Dendritic cell treated with granulocyte-macrophage colony-stimulating factor and Interleukin-4, amounts not matched to agents 40 ng/mL and 50 ng/mL, for 4 days (primary cell): Measurements from ENCODE around the gene PBX2.

ENCODE experiments used
- H3K27ac Mint-ChIP-seq: one replicate; pipeline ENCODE4 v1.8.0; 2022; ENCODE audit warnings: mild to moderate bottlenecking, mixed read lengths
- H3K27me3 Mint-ChIP-seq: one replicate; pipeline ENCODE4 v1.8.0; 2022; ENCODE audit warnings: mild to moderate bottlenecking, mixed read lengths
- H3K36me3 Mint-ChIP-seq: one replicate; pipeline ENCODE4 v1.8.0; 2022; ENCODE audit warnings: low read depth, mixed read lengths
- H3K4me1 Mint-ChIP-seq: one replicate; pipeline ENCODE4 v1.8.0; 2022; ENCODE audit warnings: low read depth, mixed read lengths
- H3K4me3 Mint-ChIP-seq: one replicate; pipeline ENCODE4 v1.8.0; 2022; ENCODE audit warnings: mild to moderate bottlenecking, moderate library complexity, mixed read lengths
- H3K9me3 Mint-ChIP-seq: one replicate; pipeline ENCODE4 v1.8.0; 2022; ENCODE audit warnings: mixed read lengths
- intact Hi-C: fragments of 100-400 bp; cut with micrococcal nuclease; formaldehyde crosslinking; loops from one replicate; pipeline ENCODE4 v1.15.0; 2022

Gene PBX2

GRCh38 chr6:32166411-32167061, 23.5 kb downstream of the PBX2 start:
- intact Hi-C loops = no loop called here
- Mint-ChIP-seq H3K36me3 (peaks cover 62% of the 10 kb centered on the region), H3K9me3 (no peaks in the 10 kb centered on the region), H3K4me1 (peaks cover 6% of the 10 kb centered on the region), H3K27ac (no peak overlapping the region), H3K27me3 (no peaks in the 10 kb centered on the region), H3K4me3 (no peak overlapping the region)

DNA sequence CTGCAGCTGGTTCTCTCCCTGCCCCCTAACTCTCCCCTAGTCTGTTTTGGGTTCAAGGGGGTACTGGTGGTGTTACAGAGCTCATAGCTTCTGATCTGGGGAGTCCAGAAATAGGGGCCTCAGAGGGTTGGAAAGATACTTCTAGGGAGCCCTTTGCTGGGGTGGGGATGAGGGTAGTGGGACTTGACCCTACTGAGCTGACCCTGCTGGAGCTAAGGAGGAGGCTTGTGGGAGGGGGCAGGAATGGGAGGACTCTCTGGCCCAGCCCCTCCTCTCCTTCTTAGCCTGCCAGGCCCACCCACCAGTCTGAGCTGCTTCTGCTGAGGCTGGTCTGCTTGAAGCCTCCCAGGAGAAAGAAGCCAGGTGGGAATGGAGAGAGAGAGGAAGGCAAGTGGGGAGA, 25.7 kb downstream of the PBX2 start, which contains the start of gene EGFL8:
EGFL8 (plus strand) TSS at position 301 of the 400 bp plus-strand sequence. CDS start 1,571 bp downstream, outside the sequence.
- H3K27me3 Mint-ChIP-seq = no peaks in the 10 kb centered on the region
- peaks cover 40% of the 10 kb centered on the region for H3K36me3 Mint-ChIP-seq
- intact Hi-C loops = no loop called here
- H3K4me1 Mint-ChIP-seq = no peaks in the 10 kb centered on the region
- H3K27ac Mint-ChIP-seq = no peak within 1 kb of the TSS
- H3K4me3 Mint-ChIP-seq = no peak within 1 kb of the TSS
- no peaks in the 10 kb centered on the region for H3K9me3 Mint-ChIP-seq

DNA sequence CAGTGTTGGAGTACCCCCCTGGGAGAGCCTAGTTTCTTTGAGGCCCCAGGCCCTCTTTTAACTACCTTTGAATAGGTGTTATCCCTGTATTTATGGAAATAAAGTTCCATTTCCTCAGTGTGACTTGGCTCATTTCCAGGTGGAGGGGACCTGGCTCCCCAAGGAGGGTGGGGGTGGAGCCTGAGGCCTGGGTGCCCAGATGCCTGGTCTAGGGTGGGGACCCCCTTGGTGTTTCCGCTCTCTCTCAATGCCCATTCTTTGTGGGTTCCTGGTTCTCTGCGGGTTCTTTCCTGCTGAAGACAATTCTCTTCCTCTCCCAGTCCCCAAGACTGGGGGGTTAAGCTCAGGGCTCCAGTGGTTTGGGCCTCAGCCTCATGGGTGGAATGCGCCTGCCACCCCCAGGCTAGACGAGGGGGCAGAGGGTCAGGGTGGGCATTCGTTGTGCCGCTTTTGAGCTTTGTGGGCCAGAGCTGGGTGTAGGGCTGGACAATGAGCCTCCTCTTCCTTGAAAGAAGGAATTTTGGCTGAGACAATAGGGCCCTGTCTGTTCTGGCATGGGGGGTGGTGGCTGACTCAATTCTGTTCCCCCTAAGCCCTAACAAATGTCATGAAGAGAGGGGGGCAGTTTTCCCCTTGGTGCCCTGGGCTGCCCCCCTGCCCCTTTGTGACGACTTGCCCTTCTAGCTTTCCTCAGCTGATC, 26.3 kb downstream of the PBX2 start:
- intact Hi-C loops = no loop called here

DNA sequence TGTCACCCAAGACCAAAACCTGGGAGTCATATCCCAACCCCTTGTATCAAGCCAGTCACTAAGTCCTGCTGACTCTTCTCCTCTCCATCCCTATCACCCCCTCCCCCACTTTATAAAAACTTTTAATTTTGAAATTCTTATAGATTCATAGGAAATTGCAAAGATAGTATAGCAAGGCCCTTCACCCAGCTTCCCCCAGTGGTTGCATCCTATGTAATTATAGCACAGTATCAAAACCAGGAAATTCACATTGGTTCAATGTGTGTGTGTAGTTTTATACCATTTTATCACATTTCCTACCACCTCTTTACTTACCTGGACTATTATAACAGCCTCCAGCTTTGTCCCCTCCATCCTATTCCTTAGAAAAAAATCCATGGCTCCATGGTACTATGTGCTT, 31.9 kb downstream of the PBX2 start:
- Mint-ChIP-seq H3K27me3 (peaks cover 25% of the 10 kb centered on the region), H3K27ac (no peak overlapping the region), H3K4me3 (no peak overlapping the region), H3K36me3 (no peaks in the 10 kb centered on the region), H3K4me1 (peaks cover 26% of the 10 kb centered on the region), H3K9me3 (no peaks in the 10 kb centered on the region)
- intact Hi-C loops = no loop called here

More for the DNA sequence above, 26.3 kb downstream of the PBX2 start:
- no peaks in the 10 kb centered on the region for H3K27me3 Mint-ChIP-seq
- peaks cover 34% of the 10 kb centered on the region for H3K36me3 Mint-ChIP-seq
- no peaks in the 10 kb centered on the region for H3K4me1 Mint-ChIP-seq
- no peaks in the 10 kb centered on the region for H3K9me3 Mint-ChIP-seq
- H3K4me3 Mint-ChIP-seq = no peak overlapping the region
- H3K27ac Mint-ChIP-seq = no peak overlapping the region

DNA sequence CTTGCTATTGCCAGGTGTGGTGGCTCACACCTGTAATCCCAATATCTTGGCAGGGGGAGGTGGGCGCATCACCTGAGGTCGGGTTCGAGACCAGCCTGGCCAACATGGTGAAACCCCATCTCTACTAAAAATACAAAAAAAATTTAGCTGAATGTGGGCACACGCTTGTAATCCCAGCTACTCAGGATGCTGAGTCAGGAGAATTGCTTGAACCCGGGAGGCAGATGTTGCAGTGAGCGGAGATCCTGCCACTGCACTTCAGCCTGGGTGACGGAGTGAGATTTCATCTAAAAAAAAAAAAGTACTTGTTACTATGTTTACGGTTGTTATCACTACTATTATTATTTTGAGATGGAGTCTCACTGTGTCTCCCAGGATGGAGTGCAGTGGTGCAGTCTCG, 33.1 kb downstream of the PBX2 start:
- Mint-ChIP-seq H3K27ac (no peak overlapping the region), H3K27me3 (peaks cover 36% of the 10 kb centered on the region), H3K9me3 (no peaks in the 10 kb centered on the region), H3K36me3 (no peaks in the 10 kb centered on the region), H3K4me3 (no peak overlapping the region), H3K4me1 (peaks cover 29% of the 10 kb centered on the region)
- intact Hi-C loops = no loop called here

DNA sequence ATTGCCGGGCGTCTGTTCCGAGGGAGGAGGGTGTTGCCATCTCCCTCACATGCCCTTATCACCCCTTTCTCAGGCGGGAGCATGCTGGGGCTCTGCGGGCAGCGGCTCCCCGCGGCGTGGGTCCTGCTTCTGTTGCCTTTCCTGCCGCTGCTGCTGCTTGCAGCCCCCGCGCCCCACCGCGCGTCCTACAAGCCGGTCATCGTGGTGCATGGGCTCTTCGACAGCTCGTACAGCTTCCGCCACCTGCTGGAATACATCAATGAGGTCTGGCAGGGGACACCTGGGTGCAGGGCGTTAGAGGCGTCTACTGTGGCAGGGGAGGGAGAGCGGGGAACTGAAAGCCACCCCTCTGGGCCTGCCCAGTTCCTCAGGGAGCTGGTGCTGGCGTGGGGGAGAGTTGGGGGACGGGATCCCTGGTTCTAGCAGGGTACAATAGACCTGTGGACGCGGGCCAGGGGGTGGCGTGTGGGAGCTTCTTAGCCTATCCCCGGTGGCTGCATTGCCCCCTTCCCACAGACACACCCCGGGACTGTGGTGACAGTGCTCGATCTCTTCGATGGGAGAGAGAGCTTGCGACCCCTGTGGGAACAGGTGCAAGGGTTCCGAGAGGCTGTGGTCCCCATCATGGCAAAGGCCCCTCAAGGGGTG, 35.4 kb downstream of the PBX2 start:
- intact Hi-C loops = no loop called here
- Mint-ChIP-seq H3K27ac (peak overlapping the region; percentile 61), H3K4me1 (peaks cover 35% of the 10 kb centered on the region), H3K36me3 (no peaks in the 10 kb centered on the region), H3K9me3 (no peaks in the 10 kb centered on the region), H3K4me3 (peak overlapping the region; percentile 86), H3K27me3 (peaks cover 56% of the 10 kb centered on the region)

- Mint-ChIP-seq H3K27me3 (peaks cover 64% of the 10 kb centered on the region), H3K36me3 (no peaks in the 10 kb centered on the region), H3K4me1 (peaks cover 39% of the 10 kb centered on the region), H3K27ac (peak within 1 kb of the TSS; percentile 61), H3K4me3 (peak within 1 kb of the TSS; percentile 86), H3K9me3 (no peaks in the 10 kb centered on the region)
- intact Hi-C loops = loop anchor here (1.0 kb wide), 1 partner anchor 27 kb away; no protein-coding TSS in a partner anchor
Observed at GRCh38 chr6:32153564-32154513, 36.2 kb downstream of the PBX2 start, which contains the start of gene PPT2. PPT2 (plus strand) TSS chr6:32154141; CDS start chr6:32154595, 454 bp downstream.

DNA sequence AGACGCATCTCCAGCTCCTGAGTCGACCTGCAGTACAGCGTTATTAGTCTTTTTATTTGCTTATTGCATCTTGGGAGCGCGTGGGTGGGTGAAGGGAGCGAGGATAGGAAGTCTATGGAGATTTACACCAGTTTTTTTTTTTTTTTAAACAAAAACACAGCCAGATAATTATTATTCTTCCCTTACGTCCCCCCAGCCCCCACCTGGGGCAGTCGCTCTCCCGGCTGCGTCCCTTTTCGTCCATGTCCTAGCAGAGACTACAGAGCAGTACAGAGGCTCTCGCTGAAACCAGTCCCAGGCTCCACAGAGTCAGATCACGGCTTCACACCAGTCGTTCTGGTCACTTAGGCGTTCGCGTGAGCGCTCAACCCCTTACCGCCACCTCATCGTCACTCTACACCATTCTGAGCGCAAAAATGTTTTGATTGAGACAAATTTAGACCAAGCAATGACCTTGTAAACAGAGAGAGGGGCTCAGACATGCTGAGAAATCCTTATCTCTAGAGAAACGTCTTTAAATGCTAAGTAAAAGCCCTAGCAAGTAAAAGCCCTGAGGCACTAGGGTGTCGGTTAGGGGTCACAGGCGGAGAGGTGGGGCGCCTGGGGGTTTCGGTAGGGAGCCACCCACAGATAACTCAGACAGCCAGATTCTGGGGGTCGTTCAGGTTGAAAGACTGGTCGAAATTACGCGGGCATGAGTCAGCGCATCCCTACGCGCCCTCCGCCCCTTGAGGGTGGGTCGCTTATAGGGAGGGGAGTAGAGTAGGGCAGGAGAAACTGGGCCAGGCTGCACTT, 37.0 kb downstream of the PBX2 start:
- Mint-ChIP-seq H3K36me3 (no peaks in the 10 kb centered on the region), H3K27ac (no peak overlapping the region), H3K4me1 (peaks cover 48% of the 10 kb centered on the region), H3K9me3 (no peaks in the 10 kb centered on the region), H3K4me3 (no peak overlapping the region), H3K27me3 (peaks cover 73% of the 10 kb centered on the region)
- intact Hi-C loops = loop anchor here (1.0 kb wide), 1 partner anchor 26 kb away; no protein-coding TSS in a partner anchor

DNA sequence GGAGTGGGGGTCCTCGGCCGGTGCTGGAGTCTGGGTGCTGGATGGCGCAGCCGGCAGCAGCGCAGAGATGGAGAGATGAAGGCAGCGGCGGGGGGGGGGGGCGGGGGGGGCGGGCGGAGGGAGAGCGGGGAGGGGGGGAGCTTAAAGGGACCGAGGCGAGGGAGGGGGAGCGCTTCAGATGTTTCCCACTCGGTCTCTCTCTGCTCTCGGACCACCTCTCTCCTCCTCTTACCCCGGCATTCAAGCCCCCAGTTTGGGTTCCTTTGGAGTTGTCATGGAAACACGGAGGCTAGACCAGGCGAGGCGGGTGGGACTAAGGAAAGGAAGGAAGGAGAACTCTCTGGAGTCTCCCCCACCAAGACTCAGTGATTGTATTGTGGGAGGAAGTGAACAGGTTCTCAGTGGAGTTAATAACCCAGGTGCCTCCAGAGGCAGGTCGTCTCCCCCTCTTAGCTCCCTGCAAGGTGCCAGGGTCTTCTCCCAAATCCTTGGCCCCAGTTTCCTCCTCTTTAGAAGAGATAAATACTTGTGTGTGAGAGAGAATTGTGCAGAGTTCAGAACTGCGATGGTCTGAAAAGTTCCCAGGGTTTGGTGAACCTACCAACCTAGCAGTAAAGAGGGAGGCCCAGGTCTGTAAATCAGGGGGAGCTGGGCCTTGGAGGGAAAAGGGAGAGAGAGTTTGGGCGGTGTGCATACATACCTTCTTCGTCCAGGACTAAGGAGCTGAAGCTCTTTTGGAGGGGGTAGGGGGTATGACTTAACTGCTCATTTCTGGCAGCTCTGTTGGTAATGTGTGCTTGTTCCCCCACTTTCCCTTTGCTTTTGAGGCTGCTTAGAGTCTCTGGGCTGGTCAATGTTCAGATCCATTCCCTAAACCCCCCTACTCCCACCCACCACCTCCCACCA, 37.9 kb downstream of the PBX2 start, which contains the start of gene PRRT1:
PRRT1 (minus strand) TSS at position 77 of the 906 bp plus-strand sequence. CDS start 112 bp downstream, outside the sequence.
- Mint-ChIP-seq H3K36me3 (no peaks in the 10 kb centered on the region), H3K4me1 (peaks cover 53% of the 10 kb centered on the region), H3K9me3 (no peaks in the 10 kb centered on the region), H3K4me3 (no peak within 1 kb of the TSS), H3K27ac (no peak within 1 kb of the TSS), H3K27me3 (peaks cover 81% of the 10 kb centered on the region)
- intact Hi-C loops = no loop called here

DNA sequence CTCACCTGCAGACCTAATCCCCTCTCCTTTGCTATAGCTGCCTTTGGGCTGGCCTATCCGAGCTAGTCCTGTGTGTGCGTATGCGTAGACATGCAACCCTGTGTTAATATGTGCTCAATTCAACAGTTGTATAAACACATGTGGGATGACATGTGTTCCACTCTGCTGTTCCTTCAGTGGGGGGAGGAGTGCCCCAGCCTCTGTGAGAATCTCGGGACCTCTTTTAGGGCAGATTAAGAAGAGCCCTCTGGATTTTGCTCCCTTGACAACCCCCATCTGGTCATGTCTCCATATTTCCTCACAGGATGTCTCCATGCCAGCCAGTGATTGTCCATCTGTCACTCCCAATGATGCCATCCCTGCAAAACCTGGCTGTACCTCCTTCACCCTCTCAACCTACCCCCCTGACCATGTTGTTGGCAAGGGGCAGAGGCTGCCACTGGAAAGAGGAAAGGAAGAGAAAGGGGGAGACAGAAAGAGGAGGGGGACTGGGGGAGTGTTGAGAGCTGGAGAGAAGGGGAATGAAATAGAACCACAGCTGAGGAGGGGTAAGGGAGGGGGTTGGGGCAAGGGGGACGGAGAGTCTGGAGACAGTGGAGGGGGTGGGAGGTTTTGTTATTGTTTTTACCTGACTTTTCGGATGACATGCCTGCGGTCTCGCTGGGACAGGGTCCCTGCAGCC, 38.7 kb downstream of the PBX2 start:
- H3K9me3 Mint-ChIP-seq = no peaks in the 10 kb centered on the region
- peaks cover 53% of the 10 kb centered on the region for H3K4me1 Mint-ChIP-seq
- H3K36me3 Mint-ChIP-seq = no peaks in the 10 kb centered on the region
- no peak overlapping the region for H3K4me3 Mint-ChIP-seq
- intact Hi-C loops = no loop called here
- H3K27me3 Mint-ChIP-seq = peaks cover 88% of the 10 kb centered on the region
- H3K27ac Mint-ChIP-seq = no peak overlapping the region

- intact Hi-C loops = no loop called here
- Mint-ChIP-seq H3K27ac (no peak overlapping the region), H3K4me1 (peaks cover 48% of the 10 kb centered on the region), H3K9me3 (no peaks in the 10 kb centered on the region), H3K4me3 (no peak overlapping the region), H3K27me3 (peaks cover 91% of the 10 kb centered on the region), H3K36me3 (no peaks in the 10 kb centered on the region)
Observed at GRCh38 chr6:32149932-32150870, 39.8 kb downstream of the PBX2 start.
